Midbrain (tissue), 1 donor: ENCODE results near the gene C1QTNF4.
"Not testable (repeated sequence)": the region's sequence is repeated elsewhere in the genome, so short reads cannot be mapped to it uniquely, and the experiment has no call there.

Experiments
- DNase-seq: peaks from one replicate; lab custom pipeline; 2025; lab: John Stamatoyannopoulos, UW

The C1QTNF4 gene

DNA sequence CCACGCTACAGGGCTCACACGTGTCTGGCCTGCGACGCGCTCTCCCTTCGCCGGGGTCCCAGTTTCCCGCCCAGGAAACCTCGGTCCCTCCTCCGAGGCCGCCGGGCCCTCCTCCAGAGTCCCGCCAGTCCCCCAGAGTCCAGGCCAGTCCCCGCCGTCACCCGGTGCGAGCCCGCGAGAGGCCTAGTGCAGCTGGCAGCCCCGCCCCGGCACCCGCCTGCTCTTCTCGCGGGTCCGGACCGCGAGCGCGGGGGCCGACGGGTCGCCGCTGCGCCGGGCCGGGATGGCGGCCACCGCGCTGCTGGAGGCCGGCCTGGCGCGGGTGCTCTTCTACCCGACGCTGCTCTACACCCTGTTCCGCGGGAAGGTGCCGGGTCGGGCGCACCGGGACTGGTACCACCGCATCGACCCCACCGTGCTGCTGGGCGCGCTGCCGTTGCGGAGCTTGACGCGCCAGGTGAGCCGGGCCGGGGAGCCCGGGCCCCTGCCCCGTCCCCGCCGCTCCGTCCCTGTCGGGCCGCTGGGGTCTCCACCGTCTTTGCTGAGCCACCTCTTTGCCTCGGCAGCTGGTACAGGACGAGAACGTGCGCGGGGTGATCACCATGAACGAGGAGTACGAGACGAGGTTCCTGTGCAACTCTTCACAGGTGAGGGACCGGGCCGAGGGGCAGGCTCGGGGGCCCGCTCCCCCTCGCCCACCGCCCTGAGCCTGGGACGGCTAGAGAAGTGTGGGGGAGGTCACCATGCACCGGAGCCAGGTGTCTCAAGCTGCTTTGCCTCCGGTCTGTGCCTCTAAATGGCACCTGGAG, 28.7 kb downstream of the C1QTNF4 start, which contains the start of gene PTPMT1:
PTPMT1 (plus strand) TSS at position 260 of the 809 bp plus-strand sequence; CDS start at position 284, 24 bp downstream.
- DNase-seq: peak; percentile 52

DNA sequence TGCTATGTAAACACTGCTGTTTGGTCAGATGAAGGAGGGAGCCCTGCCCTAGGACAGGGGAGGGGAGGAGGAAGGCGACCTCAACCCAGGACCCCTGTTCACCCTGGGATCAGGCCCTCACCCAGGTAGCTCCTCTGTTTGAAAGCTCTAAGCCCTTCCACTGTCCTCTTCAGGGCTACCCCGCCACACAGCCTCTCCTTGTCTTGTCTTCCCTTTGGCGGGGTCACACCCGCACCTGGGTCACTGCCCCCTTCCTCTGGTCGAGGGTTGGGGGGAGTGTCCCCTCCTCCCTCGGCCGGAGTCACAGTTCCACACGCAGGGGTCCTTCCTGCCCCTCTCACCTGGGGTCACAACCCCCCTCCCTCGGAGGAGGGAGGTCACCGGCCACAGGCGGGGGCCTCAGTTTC, 29.3 kb downstream of the C1QTNF4 start:
- no peak for DNase-seq

DNA sequence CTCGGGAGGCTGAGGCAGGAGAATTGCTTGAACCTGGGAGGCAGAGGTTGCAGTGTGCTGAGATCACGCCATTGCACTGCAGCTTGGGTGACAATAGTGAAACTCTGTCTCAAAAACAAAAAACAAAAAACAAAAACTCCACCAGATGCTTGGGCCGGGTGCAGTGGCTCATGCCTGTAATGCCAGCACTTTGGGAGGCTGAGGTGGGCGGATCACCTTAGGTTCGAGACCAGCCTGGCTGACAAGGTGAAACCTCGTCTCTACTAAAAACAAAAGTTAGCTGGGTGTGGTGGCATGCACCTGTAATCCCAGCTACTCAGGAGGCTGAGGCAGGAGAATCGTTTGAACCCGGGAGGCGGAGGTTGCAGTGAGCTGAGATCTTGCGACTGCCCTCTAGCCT, 29.8 kb downstream of the C1QTNF4 start:
- not testable (repeated sequence) for DNase-seq

DNA sequence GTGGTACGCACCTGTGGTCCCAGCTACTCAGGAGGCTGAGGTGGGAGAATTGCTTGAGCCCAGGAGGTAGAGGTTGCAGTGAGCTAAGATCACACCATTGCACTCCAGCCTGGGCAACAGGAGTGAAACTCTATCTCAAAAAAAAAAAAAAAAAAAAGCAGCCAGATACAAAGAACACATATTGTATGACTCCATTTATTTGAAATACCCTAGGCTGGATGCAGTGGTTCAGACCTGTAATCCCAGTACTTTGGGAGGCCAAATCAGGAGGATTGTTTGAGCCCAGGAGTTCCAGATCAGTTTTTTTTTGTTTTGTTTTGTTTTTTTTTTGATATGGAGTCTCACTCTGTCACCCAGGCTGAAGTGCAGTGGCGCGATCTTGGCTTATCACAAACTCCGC, 31.8 kb downstream of the C1QTNF4 start:
- not testable (repeated sequence) for DNase-seq

DNA sequence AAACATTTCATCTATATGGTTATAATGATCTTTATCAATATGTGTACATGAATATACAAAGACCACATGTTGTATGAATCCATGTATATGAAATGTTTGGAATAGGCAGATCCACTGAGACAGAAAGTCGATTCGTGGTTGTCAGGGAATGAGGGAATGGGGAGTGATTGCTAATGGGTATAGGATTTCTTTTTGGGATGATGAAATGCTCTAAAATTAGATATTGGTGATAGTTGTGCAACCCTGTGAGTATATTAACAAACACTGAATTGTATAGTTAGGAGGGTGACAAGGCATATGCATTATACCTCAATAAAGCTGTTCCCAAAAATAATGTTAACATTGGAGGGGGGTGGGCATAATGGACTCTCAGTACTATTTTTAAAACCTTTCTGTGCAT, 33.8 kb downstream of the C1QTNF4 start:
- no peak for DNase-seq

DNA sequence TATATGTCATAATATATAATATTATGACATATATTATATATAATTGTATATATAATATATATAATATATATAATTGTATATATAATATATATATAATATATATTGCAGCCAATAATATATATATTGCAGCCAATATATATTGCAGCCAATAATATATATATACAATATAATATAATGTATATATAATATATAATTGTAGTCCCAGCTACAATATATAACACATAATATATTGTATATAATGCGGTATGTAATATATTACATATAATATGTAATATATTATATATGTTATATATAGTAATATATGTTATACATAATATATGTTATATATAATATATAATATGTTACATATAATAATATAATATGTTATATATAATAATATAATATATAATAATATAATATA, 35.5 kb downstream of the C1QTNF4 start:
- DNase-seq: no peak

DNA sequence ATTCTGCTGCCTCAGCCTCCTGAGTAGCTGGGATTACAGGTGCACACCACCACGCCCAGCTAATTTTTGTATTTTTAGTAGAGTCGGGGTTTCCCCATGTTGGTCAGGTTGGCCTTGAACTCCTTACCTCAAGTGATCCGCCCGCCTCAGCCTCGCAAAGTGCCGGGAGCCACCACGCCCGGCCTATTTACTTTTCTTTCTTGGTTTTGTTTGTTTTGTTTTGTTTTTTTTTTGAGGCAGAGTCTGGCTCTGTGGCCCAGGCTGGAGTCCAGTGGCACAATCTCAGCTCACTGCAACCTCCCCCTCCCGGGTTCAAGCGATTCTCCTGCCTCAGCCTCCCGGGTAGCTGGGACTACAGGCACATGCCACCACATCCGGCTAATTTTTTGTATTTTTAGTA, 37.2 kb downstream of the C1QTNF4 start:
- DNase-seq: not testable (repeated sequence)

DNA sequence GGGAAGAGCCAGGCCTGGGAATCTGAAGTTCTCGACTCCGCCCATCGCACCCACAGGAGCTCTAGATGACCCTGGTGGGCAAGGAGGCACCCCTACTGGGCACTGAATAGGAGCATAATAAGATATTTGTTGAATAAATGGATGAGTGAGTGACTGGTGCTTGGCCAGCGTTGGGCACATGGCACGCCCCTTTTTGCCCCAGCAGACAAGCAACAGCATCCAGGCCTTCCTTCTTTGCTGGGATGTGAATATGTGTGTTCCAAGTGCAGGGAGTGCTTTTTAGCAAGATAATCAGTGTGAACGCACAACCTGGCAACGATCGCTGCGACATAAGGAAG, 40.8 kb downstream of the C1QTNF4 start:
- DNase-seq: no peak

DNA sequence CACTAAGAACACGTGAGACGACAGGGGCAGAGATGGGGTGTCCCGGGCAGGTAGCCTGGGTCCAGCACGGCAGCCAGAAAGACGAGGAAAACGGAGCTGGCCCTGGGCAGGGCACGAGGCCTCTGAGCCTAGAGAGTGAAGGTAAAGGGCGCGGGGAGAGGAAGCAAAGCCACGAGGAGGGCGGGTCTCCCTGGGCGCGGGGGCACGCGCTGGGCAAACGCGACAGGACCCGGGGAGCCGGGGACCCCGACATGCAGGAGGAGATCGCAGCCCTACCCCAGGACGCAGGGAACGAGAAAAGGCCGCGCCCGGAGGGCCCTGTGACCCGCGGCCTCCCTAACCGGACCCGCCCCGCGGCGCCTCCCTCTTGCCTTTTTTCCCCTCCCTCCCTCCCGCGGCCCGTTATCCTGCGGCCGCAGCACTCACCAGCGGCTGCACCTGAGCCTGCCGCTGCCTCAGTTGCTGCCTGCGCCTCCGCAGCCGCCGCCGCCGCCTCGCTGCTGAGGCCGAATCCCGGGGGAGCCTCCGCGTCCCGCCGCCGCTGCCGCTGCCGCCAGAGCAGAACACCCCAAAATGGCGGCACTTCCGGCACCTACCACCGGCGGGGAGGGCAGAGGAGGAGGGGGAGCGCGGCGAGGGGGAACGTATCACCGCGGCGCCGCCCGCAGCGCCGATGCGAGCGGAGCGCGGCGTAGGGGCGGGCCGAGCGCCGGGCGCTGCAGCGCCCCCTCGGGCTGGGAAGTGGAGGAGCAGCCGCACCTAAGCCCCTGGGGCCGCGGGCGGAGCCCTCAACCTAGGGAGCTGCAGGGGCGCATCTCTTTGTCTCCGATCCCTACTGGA, 41.4 kb downstream of the C1QTNF4 start, which contains the start of gene CELF1:
CELF1 (minus strand) TSS at position 567 of the 840 bp plus-strand sequence. CDS start 53,609 bp downstream, outside the sequence.
- peak; percentile 94 for DNase-seq

DNA sequence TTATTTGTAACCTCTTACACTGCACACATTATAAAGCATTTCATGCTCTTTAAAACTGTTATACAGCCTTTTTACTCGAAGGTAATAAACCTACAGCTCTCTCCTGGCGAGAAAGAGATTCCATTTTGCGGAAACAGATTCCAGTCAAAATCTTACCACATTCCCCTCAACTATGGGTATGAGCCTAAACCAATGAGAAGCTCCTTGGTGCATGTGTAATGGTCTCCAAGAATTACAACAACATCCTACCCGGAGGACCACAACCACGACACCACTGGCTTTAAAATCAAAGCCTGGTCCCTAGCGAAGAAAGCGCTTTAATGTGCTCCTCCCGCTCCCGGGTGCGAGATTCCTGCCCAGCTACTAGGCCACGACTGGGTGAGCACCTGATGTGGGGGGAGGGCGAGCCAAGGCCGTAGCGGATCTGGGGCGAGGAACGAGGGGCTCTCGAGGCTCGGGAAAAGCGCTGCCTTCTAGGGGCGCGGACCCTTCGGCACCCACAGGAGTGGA, 42.1 kb downstream of the C1QTNF4 start:
- no peak for DNase-seq

DNA sequence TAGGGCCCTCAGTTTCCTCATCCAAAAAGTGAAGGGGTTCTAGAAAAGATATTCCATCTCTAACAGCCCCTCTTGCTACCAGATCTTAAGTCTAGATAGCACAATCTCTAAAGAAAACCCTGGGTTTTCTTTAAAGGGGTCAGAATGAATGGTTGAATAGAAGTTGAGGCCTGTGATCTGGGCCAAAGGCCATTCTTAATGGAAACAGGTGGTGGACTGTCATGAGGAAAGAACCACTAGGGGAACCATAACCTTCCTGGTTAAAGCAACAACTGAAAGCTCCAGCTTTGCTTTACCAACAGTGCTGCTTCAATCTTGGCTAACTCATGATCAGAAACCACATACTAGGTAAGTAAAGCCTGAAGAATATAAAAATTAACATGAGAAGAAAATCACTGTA, 43.1 kb downstream of the C1QTNF4 start:
- DNase-seq: no peak

DNA sequence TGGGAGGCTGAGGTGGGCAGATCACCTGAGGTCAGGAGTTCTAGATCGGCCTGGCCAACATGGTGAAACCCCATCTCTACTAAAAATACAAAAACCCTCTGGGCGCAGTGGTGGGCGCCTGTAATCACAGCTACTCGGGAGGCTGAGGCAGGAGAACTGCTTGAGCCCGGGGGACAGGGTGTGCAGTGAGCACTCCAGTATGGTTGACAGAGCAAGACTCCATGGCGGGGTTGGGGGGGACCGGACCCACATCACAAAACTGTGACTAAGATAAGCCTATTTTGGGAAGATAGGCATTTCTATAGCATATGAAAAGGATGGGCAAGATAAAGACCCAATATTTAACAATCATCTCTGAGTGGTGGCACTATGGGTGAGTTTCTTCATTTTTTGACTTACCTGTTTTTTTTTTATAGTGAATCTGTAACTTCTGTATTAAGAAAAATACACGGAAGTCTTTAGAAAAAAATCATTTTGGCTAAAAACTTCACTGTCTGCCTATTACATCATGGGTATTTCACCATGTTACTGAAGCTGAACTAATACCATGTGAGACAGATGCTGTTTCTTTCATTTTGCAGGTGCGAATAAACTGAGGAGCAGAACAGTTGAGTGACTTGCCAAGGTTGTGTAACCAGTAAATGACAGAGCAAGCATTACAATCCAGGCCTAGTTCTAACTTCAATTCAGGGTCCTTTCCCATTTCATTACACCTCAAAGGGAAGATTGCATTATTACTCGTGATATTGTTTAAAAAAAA, 43.7 kb downstream of the C1QTNF4 start:
- DNase-seq: no peak

DNA sequence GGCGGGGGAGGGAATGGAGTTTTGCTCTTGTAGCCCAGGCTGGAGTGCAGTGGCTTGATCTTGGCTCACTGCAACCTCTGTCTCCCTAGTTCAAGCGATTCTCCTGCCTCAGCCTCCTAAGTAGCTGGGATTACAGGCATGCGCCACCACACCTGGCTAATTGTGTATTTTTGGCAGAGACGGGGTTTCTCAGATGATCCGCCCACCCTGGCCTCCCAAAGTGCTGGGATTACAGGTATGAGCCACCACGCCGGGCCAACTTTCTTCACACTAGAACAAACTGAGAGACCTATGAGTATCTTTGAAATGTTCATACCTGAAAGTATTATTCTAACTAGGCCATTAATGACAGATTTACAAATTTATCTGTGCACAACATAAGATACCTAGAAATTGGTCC, 47.9 kb downstream of the C1QTNF4 start:
- DNase-seq: not testable (repeated sequence)

DNA sequence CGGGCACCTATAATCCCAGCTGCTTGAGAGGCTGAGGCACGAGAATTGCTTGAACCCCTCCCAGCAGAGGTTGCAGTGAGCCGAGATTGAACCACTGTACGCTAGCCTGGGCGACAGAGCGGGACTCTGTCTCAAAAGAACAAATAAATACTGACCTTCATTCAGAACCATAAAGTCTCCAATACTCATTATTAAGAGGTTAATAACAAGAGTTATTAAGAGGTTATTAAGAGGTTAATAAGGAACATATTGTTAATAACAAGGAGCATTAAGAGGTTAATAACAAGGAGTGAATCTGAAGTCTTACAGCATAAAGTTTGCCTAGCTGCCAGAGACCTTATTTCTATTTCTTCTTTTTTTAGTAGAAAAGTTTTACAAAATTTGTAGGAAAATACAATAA, 48.9 kb downstream of the C1QTNF4 start:
- DNase-seq: no peak

DNA sequence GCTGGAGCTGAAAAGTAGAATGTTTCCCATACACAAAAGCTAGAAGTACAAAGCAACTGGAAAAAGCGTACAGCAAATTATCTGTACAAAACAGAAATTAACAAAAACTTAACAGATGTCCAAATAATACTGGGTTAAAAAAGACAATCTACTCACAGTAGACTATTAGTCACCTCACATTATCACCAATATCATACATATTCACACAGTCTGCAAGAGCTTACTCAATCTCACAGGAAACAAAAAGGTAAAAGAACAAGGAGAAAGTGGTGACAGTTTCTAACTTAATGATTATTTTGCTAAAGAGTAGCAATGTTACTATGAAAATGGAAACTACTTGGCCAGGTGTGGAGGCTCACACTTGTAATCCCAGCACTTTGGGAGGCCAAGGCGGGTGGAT, 53.1 kb downstream of the C1QTNF4 start:
- DNase-seq: no peak

DNA sequence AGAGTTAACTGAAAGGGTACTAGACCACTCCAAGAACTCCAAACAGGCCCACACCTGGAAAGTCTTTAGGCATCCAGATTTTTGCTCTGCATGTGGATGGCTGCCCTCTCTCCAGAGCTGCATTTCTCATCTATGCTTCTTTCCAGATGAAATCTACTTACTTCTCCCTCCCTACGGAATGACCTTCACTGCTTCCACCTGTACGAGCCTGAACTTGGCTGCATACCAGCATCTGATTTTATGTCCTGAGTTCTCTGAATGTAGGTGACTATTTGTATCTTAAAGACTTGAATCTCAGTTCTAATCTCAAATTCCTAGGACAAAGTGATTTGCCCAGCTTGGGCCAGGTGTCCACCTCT, 54.6 kb downstream of the C1QTNF4 start:
- no peak for DNase-seq
